Measurements from ENCODE around the gene TRIM17. TPM values are rescaled to one million over a fixed set of nuclear protein-coding genes. Genes with fewer than 3 reads are reported as not detected.
"Not testable (repeated sequence)": the region's sequence is repeated elsewhere in the genome, so short reads cannot be mapped to it uniquely, and the experiment has no call there.

TRIM17 gene
- total and polyA plus RNA-seq, 2 donors (not counting 1 experiment from before 2014, with no cell fraction given) = 0.12 to 0.17 TPM

GRCh38 chr1:228438266-228438665 lies 21.6 kb upstream of the TRIM17 start:
- TF ChIP-seq CTCF (conservative IDR thresholded peaks at IDR 0.05 in 1 of 2, IDR thresholded peaks at IDR 0.05 in 1 of 2; ENCODE audit: low read depth in 1 of 2, low read length in 2 of 2) (no peak), EZH2 (IDR thresholded peaks at IDR 0.05; ENCODE audit: low read length, missing control alignments) (no peak)
- H2AFZ ChIP-seq (ENCODE audit: low read length) = no peak overlapping the region
- H3K79me2 ChIP-seq (ENCODE audit: control insufficient read depth, insufficient read depth, low read length) = no peaks in the 10 kb centered on the region
- no peaks in the 10 kb centered on the region for H4K20me1 ChIP-seq (ENCODE audit: control insufficient read depth, extremely low read depth, insufficient read depth, low read length)
- no peak overlapping the region for H3K27ac ChIP-seq (ENCODE audit: insufficient read depth, low read length)
- H3K4me3 ChIP-seq (replicated peaks in 1 of 4; ENCODE audit: control extremely low read depth in 1 of 4, insufficient read depth in 1 of 4, low read depth in 3 of 4, low read length in 4 of 4) = no peak overlapping the region
- no peaks in the 10 kb centered on the region for H3K4me1 ChIP-seq (ENCODE audit: control insufficient read depth, extremely low read depth, insufficient read depth, low read length)
- no peaks in the 10 kb centered on the region for H3K9me3 ChIP-seq (ENCODE audit: control insufficient read depth, insufficient read depth, low read depth, low read length)
- DNase-seq (ENCODE audit: low read depth in 2 of 2) = no peak
- no peaks in the 10 kb centered on the region for H3K36me3 ChIP-seq (ENCODE audit: control insufficient read depth, insufficient read depth, low read length)
- H3K9ac ChIP-seq (ENCODE audit: insufficient read depth, low read length) = no peak overlapping the region
- peaks cover 11% of the 10 kb centered on the region for H3K27me3 ChIP-seq (ENCODE audit: control insufficient read depth, insufficient read depth, low read length)
- no peak overlapping the region for H3K4me2 ChIP-seq (ENCODE audit: extremely low read depth, insufficient read depth, low read length)

GRCh38 chr1:228437424-228437962 lies 20.8 kb upstream of the TRIM17 start:
- Histone ChIP-seq H2AFZ (ENCODE audit: low read length) (no peak overlapping the region), H3K27ac (ENCODE audit: insufficient read depth, low read length) (no peak overlapping the region), H3K4me3 (replicated peaks in 1 of 4; ENCODE audit: control extremely low read depth in 1 of 4, insufficient read depth in 1 of 4, low read depth in 3 of 4, low read length in 4 of 4) (no peak overlapping the region), H3K4me1 (ENCODE audit: control insufficient read depth, extremely low read depth, insufficient read depth, low read length) (no peaks in the 10 kb centered on the region), H3K9ac (ENCODE audit: insufficient read depth, low read length) (no peak overlapping the region), H4K20me1 (ENCODE audit: control insufficient read depth, extremely low read depth, insufficient read depth, low read length) (no peaks in the 10 kb centered on the region), H3K79me2 (ENCODE audit: control insufficient read depth, insufficient read depth, low read length) (no peaks in the 10 kb centered on the region), H3K27me3 (ENCODE audit: control insufficient read depth, insufficient read depth, low read length) (peaks cover 9% of the 10 kb centered on the region), H3K4me2 (ENCODE audit: extremely low read depth, insufficient read depth, low read length) (no peak overlapping the region), H3K36me3 (ENCODE audit: control insufficient read depth, insufficient read depth, low read length) (no peaks in the 10 kb centered on the region), H3K9me3 (ENCODE audit: control insufficient read depth, insufficient read depth, low read depth, low read length) (no peaks in the 10 kb centered on the region)
- DNase-seq (ENCODE audit: low read depth in 2 of 2) = no peak
- TF ChIP-seq CTCF (conservative IDR thresholded peaks at IDR 0.05 in 1 of 2, IDR thresholded peaks at IDR 0.05 in 1 of 2; ENCODE audit: low read depth in 1 of 2, low read length in 2 of 2) = no peak
- TF ChIP-seq EZH2 (IDR thresholded peaks at IDR 0.05; ENCODE audit: low read length, missing control alignments) = no peak

- H3K36me3 ChIP-seq (ENCODE audit: control insufficient read depth, insufficient read depth, low read length) = no peaks in the 10 kb centered on the region
- H3K79me2 ChIP-seq (ENCODE audit: control insufficient read depth, insufficient read depth, low read length) = no peaks in the 10 kb centered on the region
- H3K27me3 ChIP-seq (ENCODE audit: control insufficient read depth, insufficient read depth, low read length) = peaks cover 5% of the 10 kb centered on the region
- no peak for TF ChIP-seq CTCF (conservative IDR thresholded peaks at IDR 0.05 in 1 of 2, IDR thresholded peaks at IDR 0.05 in 1 of 2; ENCODE audit: low read depth in 1 of 2, low read length in 2 of 2)
- no peak for TF ChIP-seq EZH2 (IDR thresholded peaks at IDR 0.05; ENCODE audit: low read length, missing control alignments)
- H3K27ac ChIP-seq (ENCODE audit: insufficient read depth, low read length) = no peak overlapping the region
- no peak overlapping the region for H3K4me2 ChIP-seq (ENCODE audit: extremely low read depth, insufficient read depth, low read length)
- no peak overlapping the region for H3K4me3 ChIP-seq (replicated peaks in 1 of 4; ENCODE audit: control extremely low read depth in 1 of 4, insufficient read depth in 1 of 4, low read depth in 3 of 4, low read length in 4 of 4)
- H3K4me1 ChIP-seq (ENCODE audit: control insufficient read depth, extremely low read depth, insufficient read depth, low read length) = no peaks in the 10 kb centered on the region
- no peak overlapping the region for H2AFZ ChIP-seq (ENCODE audit: low read length)
- no peaks in the 10 kb centered on the region for H4K20me1 ChIP-seq (ENCODE audit: control insufficient read depth, extremely low read depth, insufficient read depth, low read length)
- DNase-seq (ENCODE audit: low read depth in 2 of 2) = peak in 1 of 2 donors; percentile 28
- H3K9me3 ChIP-seq (ENCODE audit: control insufficient read depth, insufficient read depth, low read depth, low read length) = no peaks in the 10 kb centered on the region
- H3K9ac ChIP-seq (ENCODE audit: insufficient read depth, low read length) = no peak overlapping the region
These were observed 18.0 kb upstream of the TRIM17 start for GRCh38 chr1:228434689-228435088.

GRCh38 chr1:228433337-228434053 lies 16.8 kb upstream of the TRIM17 start:
- H3K4me2 ChIP-seq (ENCODE audit: extremely low read depth, insufficient read depth, low read length); H3K36me3 ChIP-seq (ENCODE audit: control insufficient read depth, insufficient read depth, low read length); H3K27ac ChIP-seq (ENCODE audit: insufficient read depth, low read length); H3K79me2 ChIP-seq (ENCODE audit: control insufficient read depth, insufficient read depth, low read length); H2AFZ ChIP-seq (ENCODE audit: low read length); H3K9me3 ChIP-seq (ENCODE audit: control insufficient read depth, insufficient read depth, low read depth, low read length); H4K20me1 ChIP-seq (ENCODE audit: control insufficient read depth, extremely low read depth, insufficient read depth, low read length); H3K4me1 ChIP-seq (ENCODE audit: control insufficient read depth, extremely low read depth, insufficient read depth, low read length); H3K4me3 ChIP-seq (replicated peaks in 1 of 4; ENCODE audit: control extremely low read depth in 1 of 4, insufficient read depth in 1 of 4, low read depth in 3 of 4, low read length in 4 of 4); H3K9ac ChIP-seq (ENCODE audit: insufficient read depth, low read length); H3K27me3 ChIP-seq (ENCODE audit: control insufficient read depth, insufficient read depth, low read length); DNase-seq (ENCODE audit: low read depth in 2 of 2): not testable (repeated sequence)
